ENCODE data around the gene TMEM40.

The TMEM40 gene

GRCh38 chr3:12759693-12760565 is 870 bp upstream of the TMEM40 start:
- Histone ChIP-seq H3K27ac (ENCODE audit: extremely low read depth, low read depth, low read length) (no peak overlapping the region), H3K4me3 (ENCODE audit: low read depth, low read length) (no peak overlapping the region), H3K9me3 (ENCODE audit: control insufficient read depth, insufficient read depth, low read depth, low read length) (no peaks in the 10 kb centered on the region), H3K4me1 (ENCODE audit: control insufficient read depth, insufficient read depth, low read length) (peaks cover 6% of the 10 kb centered on the region), H3K36me3 (ENCODE audit: control insufficient read depth in 2 of 2, insufficient read depth in 1 of 2, low read length in 2 of 2) (no peaks in the 10 kb centered on the region)
- TF ChIP-seq ZNF701 (tag by site-specific recombination; IDR thresholded peaks at IDR 0.05) (no peak), ZNF184 (tag by site-specific recombination; IDR thresholded peaks at IDR 0.05) (no peak), KLF10 (tag by site-specific recombination; IDR thresholded peaks at IDR 0.05) (no peak), ZNF37A (tag by site-specific recombination; IDR thresholded peaks at IDR 0.05) (no peak), ZNF433 (tag by site-specific recombination; IDR thresholded peaks at IDR 0.05; ENCODE audit: low read depth) (no peak), ZSCAN5A (tag by site-specific recombination; IDR thresholded peaks at IDR 0.05) (no peak), ZNF791 (tag by site-specific recombination; IDR thresholded peaks at IDR 0.05) (no peak), ZNF416 (tag by site-specific recombination; IDR thresholded peaks at IDR 0.05) (no peak), ZBTB48 (tag by site-specific recombination; IDR thresholded peaks at IDR 0.05) (no peak), TRIM28 (IDR thresholded peaks at IDR 0.05; ENCODE audit: borderline replicate concordance, low read length) (no peak), ZNF112 (tag by site-specific recombination; IDR thresholded peaks at IDR 0.05) (no peak), ZNF561 (tag by site-specific recombination; IDR thresholded peaks at IDR 0.05; ENCODE audit: borderline replicate concordance) (no peak), OVOL3 (tag by site-specific recombination; IDR thresholded peaks at IDR 0.05) (no peak), ZSCAN30 (tag by site-specific recombination; IDR thresholded peaks at IDR 0.05) (no peak), REPIN1 (tag by site-specific recombination; IDR thresholded peaks at IDR 0.05; ENCODE audit: low read depth) (no peak), ZBTB49 (tag by site-specific recombination; IDR thresholded peaks at IDR 0.05; ENCODE audit: low read depth) (no peak), MZF1 (tag by site-specific recombination; IDR thresholded peaks at IDR 0.05; ENCODE audit: borderline replicate concordance) (no peak)
- ChIA-PET CTCF (interaction anchor here (0.6 to 0.7 kb wide), 4 partner anchors 31 to 74 kb away, joined by 3 to 4 read pairs (median 4); no protein-coding TSS in a partner anchor), POLR2A (no interaction called here)

GRCh38 chr3:12758025-12758781 is 856 bp downstream of the TMEM40 start:
- Histone ChIP-seq H3K4me1 (ENCODE audit: control insufficient read depth, insufficient read depth, low read length) (peaks cover 6% of the 10 kb centered on the region), H3K27ac (ENCODE audit: extremely low read depth, low read depth, low read length) (peak overlapping the region; percentile 44), H3K9me3 (ENCODE audit: control insufficient read depth, insufficient read depth, low read depth, low read length) (no peaks in the 10 kb centered on the region), H3K36me3 (ENCODE audit: control insufficient read depth in 2 of 2, insufficient read depth in 1 of 2, low read length in 2 of 2) (no peaks in the 10 kb centered on the region), H3K4me3 (ENCODE audit: low read depth, low read length) (no peak overlapping the region)
- ChIA-PET POLR2A (interaction anchor here (0.5 kb wide), 1 partner anchor 150 kb away, joined by 4 read pairs; no protein-coding TSS in a partner anchor), CTCF (interaction anchor here (0.6 to 1.2 kb wide), 4 partner anchors 7 to 1807 kb away, joined by 3 to 4 read pairs (median 3); no protein-coding TSS in a partner anchor)
- 0 out of 2 replicates have a peak, but pooled peaks have one; percentile 16 for TF ChIP-seq ZFHX2 (tag by site-specific recombination; conservative IDR thresholded peaks at IDR 0.05)
- no peak for TF ChIP-seq ZBTB6 (tag by site-specific recombination; IDR thresholded peaks at IDR 0.05)
- no peak for TF ChIP-seq ZNF585B (tag by site-specific recombination; IDR thresholded peaks at IDR 0.05)
- no peak for TF ChIP-seq ZNF549 (tag by site-specific recombination; IDR thresholded peaks at IDR 0.05)
- TF ChIP-seq ZNF362 (tag by site-specific recombination; IDR thresholded peaks at IDR 0.05) = no peak
- TF ChIP-seq WT1 (tag by site-specific recombination; IDR thresholded peaks at IDR 0.05) = no peak; the same call in 1 of the 2 replicates
- 0 out of 2 replicates have a peak, but pooled peaks have one; percentile 8 for TF ChIP-seq ZBTB11 (tag by site-specific recombination; conservative IDR thresholded peaks at IDR 0.05; ENCODE audit: low read depth)

All from HEK293 (cell line).